Stimulated activated CD8-positive, alpha-beta memory T cell treated with anti-CD3 and anti-CD28 coated beads, Interleukin-4, amount 100 ng/mL, for 4 hours (primary cell): Measurements from ENCODE around the gene EVC2.

Experiments used
- DNase-seq, 2 donors: peaks; one replicate each; pipeline ENCODE4 v3.0.0-alpha.2; 2020; ENCODE audit warnings: low read depth in 2 of 2, low spot score in 1 of 2

Gene EVC2

GRCh38 chr4:5678977-5679376 is 29.4 kb downstream of the EVC2 start:
- DNase-seq, result no peak

- DNase-seq, result no peak
These were observed 31.6 kb downstream of the EVC2 start for GRCh38 chr4:5676763-5677162.

- no peak for DNase-seq
These were observed 41.6 kb downstream of the EVC2 start for GRCh38 chr4:5666741-5667140.

GRCh38 chr4:5664778-5665177 is 43.6 kb downstream of the EVC2 start:
- DNase-seq, result no peak

- no peak for DNase-seq
These were observed 45.8 kb downstream of the EVC2 start for GRCh38 chr4:5662555-5662954.

- DNase-seq, result no peak
These were observed 47.1 kb downstream of the EVC2 start for GRCh38 chr4:5661237-5661636.

GRCh38 chr4:5660185-5660584 is 48.2 kb downstream of the EVC2 start:
- DNase-seq, result no peak

GRCh38 chr4:5658974-5659373 is 49.4 kb downstream of the EVC2 start:
- DNase-seq, result no peak

GRCh38 chr4:5656415-5656814 is 51.9 kb downstream of the EVC2 start:
- DNase-seq, result no peak

GRCh38 chr4:5654791-5655190 is 53.6 kb downstream of the EVC2 start:
- DNase-seq, result no peak

GRCh38 chr4:5651089-5651488 is 57.3 kb downstream of the EVC2 start:
- DNase-seq, result no peak

- DNase-seq, result no peak
These were observed 58.3 kb downstream of the EVC2 start for GRCh38 chr4:5650040-5650439.

GRCh38 chr4:5647351-5647750 is 61.0 kb downstream of the EVC2 start:
- DNase-seq, result no peak

- DNase-seq, result no peak
These were observed 68.3 kb downstream of the EVC2 start for GRCh38 chr4:5640096-5640495.

GRCh38 chr4:5639556-5639955 is 68.8 kb downstream of the EVC2 start:
- no peak for DNase-seq

- no peak for DNase-seq
These were observed 69.4 kb downstream of the EVC2 start for GRCh38 chr4:5638976-5639375.

GRCh38 chr4:5638316-5638715 is 70.0 kb downstream of the EVC2 start:
- no peak for DNase-seq

GRCh38 chr4:5636766-5637670 is 71.3 kb downstream of the EVC2 start:
- no peak for DNase-seq

GRCh38 chr4:5635826-5636195 is 72.5 kb downstream of the EVC2 start:
- DNase-seq, result no peak

GRCh38 chr4:5632571-5632970 is 75.8 kb downstream of the EVC2 start:
- DNase-seq, result no peak

GRCh38 chr4:5632066-5632440 is 76.3 kb downstream of the EVC2 start:
- DNase-seq, result no peak

- DNase-seq, result no peak
These were observed 76.8 kb downstream of the EVC2 start for GRCh38 chr4:5631352-5632065.

GRCh38 chr4:5630762-5631161 is 77.6 kb downstream of the EVC2 start:
- DNase-seq, result no peak
